Lower leg skin (tissue), 3 donors: Measurements from ENCODE around the gene RIC8B.

ENCODE experiments used
- POLR2A ChIP-seq, 2 donors: fragments of 450-650 bp; IDR thresholded peaks; one replicate each; pipeline ENCODE4 v1.6.1; 2016 to 2017; ENCODE audit warnings: antibody characterized with exemption in 2 of 2, mild to moderate bottlenecking in 1 of 2, moderate library complexity in 1 of 2
- TF ChIP-seq, protein P1 (sequence below), 3 donors: fragments of 450-650 bp; IDR thresholded peaks; one replicate each; pipeline ENCODE4 v1.5.1; 2016; ENCODE audit warnings: antibody characterized with exemption in 3 of 3, mild to moderate bottlenecking in 3 of 3, moderate library complexity in 2 of 3

DNA sequence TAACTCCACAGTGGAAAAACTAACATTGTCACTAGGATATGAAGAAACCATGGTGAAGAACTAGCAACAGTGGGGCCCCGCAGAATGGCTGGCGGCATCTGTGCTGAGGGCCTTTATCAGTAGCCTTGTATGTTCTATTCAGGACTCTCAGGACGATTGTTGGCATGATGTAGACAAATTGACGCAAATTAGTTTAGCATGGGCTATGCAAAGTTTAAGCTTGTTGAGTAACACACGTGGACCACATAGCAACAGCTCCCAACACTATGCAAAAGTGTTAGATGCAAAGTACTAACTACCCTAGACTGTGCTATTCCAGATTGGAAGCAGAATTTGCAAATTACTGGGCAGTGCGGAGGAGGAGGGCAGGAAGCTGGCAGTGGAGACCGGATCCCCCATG lies 143.0 kb downstream of the RIC8B start:
- TF ChIP-seq, protein P1, sequence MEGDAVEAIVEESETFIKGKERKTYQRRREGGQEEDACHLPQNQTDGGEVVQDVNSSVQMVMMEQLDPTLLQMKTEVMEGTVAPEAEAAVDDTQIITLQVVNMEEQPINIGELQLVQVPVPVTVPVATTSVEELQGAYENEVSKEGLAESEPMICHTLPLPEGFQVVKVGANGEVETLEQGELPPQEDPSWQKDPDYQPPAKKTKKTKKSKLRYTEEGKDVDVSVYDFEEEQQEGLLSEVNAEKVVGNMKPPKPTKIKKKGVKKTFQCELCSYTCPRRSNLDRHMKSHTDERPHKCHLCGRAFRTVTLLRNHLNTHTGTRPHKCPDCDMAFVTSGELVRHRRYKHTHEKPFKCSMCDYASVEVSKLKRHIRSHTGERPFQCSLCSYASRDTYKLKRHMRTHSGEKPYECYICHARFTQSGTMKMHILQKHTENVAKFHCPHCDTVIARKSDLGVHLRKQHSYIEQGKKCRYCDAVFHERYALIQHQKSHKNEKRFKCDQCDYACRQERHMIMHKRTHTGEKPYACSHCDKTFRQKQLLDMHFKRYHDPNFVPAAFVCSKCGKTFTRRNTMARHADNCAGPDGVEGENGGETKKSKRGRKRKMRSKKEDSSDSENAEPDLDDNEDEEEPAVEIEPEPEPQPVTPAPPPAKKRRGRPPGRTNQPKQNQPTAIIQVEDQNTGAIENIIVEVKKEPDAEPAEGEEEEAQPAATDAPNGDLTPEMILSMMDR (IDR thresholded peaks at IDR 0.05): no peak
- TF ChIP-seq POLR2A (IDR thresholded peaks at IDR 0.05): no peak
